ENCODE measurements around the gene CABP2. TPM values are rescaled to one million over a fixed set of nuclear protein-coding genes. Genes with fewer than 3 reads are reported as not detected.
A peak's percentile ranks its signal among the peaks of the same experiment; 100 is the strongest.

CABP2 gene
- total RNA-seq, 2 donors from 2014 or later: not detected

DNA sequence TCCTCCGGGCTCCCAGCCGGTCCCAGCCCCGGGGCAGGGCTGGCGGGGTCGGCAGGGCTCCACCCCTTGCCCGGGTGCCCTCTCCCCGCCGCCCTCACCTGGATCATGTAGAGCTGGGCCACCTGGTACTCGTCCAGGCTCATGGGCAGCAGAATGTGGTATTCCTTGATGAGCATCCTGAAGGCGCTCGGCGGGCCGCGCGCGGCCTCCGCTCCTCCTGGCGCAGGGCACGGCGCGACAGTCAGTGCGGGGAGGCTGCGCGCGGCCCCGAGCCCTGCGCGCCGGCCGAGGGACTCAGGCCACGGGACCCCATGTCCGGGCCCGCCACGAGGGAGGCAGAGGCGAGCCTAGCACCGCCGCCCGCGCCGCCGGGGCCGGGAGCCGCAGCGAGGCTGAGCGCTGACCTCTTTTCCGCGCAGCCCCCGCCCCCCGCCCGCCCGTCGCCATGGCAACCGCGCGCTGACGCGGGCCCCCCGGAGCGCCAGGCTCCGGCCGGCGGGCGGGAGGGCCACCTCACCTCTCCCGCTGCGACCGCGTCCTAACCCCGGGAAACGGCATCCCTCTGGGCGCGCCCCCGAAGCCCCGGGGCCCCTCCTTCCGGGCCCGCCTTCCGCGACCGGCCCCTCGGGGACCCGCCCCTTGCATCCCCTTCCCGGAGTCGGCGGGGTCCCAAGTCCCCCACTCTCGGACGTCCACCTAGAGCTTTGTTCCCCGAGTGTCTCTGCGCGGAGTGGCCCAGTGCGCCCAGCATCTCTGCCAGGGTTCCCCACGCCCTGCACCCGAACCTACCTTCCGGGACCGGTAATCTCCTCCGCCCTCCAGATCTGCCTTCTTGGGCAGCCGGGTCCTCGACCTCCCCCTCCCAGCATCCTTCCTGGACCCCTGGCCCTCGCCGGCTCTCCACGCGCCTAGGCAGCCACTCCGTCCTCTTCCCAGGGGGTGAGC lies 19.0 kb downstream of the CABP2 start:
- no peak for ATAC-seq
- peaks cover 50% of the 10 kb centered on the region for H3K4me1 ChIP-seq
- H3K27me3 ChIP-seq: no peaks in the 10 kb centered on the region
- H3K9me3 ChIP-seq: no peaks in the 10 kb centered on the region
- WGBS, 2 donors: 0 to 5% methylated on average over 8 to 69 of the region's 101 CpGs
- peak overlapping the region; percentile 97 to 99 (median 98) for H3K27ac ChIP-seq
- peaks cover 0 to 3% of the 10 kb centered on the region in 2 donors for H3K36me3 ChIP-seq (replicated peaks in 1 of 2; ENCODE audit: insufficient read depth in 1 of 2, low read depth in 2 of 2)
- intact Hi-C loops (cut with DNase I): no loop called here
- peak overlapping the region; percentile 28 to 34 for H3K4me3 ChIP-seq
- TF ChIP-seq POLR2A (IDR thresholded peaks at IDR 0.05): peak in 1 of 3 donors; percentile 36
- TF ChIP-seq, protein P1, sequence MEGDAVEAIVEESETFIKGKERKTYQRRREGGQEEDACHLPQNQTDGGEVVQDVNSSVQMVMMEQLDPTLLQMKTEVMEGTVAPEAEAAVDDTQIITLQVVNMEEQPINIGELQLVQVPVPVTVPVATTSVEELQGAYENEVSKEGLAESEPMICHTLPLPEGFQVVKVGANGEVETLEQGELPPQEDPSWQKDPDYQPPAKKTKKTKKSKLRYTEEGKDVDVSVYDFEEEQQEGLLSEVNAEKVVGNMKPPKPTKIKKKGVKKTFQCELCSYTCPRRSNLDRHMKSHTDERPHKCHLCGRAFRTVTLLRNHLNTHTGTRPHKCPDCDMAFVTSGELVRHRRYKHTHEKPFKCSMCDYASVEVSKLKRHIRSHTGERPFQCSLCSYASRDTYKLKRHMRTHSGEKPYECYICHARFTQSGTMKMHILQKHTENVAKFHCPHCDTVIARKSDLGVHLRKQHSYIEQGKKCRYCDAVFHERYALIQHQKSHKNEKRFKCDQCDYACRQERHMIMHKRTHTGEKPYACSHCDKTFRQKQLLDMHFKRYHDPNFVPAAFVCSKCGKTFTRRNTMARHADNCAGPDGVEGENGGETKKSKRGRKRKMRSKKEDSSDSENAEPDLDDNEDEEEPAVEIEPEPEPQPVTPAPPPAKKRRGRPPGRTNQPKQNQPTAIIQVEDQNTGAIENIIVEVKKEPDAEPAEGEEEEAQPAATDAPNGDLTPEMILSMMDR (IDR thresholded peaks at IDR 0.05): no peak
- peak; percentile 34 to 50 (median 44) for DNase-seq

DNA sequence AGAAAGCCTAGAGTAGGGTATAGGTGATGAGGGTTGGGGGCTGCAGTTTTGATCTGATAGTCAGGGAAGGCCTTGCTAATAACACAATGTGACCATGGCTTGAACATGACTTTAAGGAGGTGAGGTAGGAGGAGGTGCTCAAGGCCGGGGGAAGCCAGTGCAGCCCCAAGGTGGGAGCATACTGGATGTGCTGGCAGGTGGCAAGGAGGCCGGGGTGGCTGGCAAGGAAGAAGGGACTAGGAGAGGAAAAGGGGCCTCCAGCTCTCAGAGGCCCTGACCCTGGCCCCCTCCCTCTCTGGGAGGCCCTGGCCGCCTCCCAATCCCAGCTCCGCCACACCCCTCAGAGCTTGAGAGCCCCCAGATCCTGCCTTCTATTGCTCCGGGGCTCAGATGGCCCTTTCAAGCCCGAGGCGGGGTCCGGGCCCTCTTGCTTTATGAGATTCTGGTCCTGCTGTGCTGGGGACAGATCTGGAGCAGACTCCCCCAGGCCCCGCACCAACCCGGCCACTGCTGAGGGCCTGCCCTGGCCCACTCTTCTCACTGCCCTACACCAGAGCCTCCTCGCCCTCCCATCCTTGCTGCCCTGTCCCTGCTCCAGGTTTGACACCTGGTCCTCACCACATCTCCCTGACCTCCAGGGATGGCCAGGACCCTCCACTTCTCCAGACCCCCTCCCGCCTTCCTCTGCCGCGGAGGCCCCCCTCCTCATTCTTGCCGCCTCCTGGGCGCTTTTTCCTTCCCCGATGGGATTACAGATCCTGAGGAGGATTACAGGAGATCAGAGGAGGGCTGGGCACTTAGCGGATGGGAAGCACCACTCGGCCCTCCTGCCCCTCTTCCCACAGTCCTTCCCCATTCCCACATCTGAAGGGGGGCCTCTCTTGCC lies 19.9 kb downstream of the CABP2 start:
- intact Hi-C loops (cut with DNase I): no loop called here
- no peak for ATAC-seq

DNA sequence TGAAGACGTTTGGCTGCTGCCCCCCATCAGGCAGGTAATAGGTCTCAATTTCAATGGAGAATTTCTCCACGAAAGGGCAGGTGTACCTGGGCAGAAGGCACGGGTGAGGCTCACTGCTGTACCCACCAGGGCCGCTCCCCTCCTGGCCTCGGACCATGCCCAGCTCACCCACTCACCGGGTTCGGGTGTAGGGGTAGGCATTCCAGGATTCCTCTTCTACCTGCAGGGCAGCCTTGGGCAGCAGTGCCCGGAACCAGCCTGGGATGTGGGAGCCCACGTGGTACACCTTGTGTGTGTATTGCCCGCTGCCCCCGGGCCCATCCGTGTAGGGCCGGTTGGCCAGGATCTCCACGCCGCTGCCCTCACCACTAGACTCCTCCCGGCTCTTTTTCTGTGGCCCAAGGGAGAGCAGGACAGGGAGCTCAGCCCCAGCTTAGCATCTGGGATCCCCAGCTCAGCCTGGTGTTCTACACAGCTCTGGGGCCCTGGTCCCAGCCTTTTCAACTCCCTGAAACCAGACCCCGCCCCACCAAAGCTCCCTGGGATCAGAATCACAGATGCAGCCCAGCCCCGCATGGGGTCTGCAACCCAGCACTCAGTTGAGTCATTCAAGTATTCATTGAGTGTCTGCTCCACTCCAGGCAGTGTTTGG lies 20.8 kb downstream of the CABP2 start:
- no peaks in the 10 kb centered on the region for H3K27me3 ChIP-seq
- H3K4me3 ChIP-seq: no peak overlapping the region
- H3K4me1 ChIP-seq: peaks cover 42% of the 10 kb centered on the region
- no peak for DNase-seq
- no peak overlapping the region for H3K27ac ChIP-seq
- ATAC-seq: no peak
- intact Hi-C loops (cut with DNase I): no loop called here
- no peaks in the 10 kb centered on the region for H3K9me3 ChIP-seq
- TF ChIP-seq, protein P1 (IDR thresholded peaks at IDR 0.05): no peak
- TF ChIP-seq POLR2A (IDR thresholded peaks at IDR 0.05): no peak
- 92 to 96% methylated on average over 7 to 18 of the region's 18 CpGs for WGBS, 2 donors
- H3K36me3 ChIP-seq (replicated peaks in 1 of 2; ENCODE audit: insufficient read depth in 1 of 2, low read depth in 2 of 2): peaks cover 0 to 7% of the 10 kb centered on the region in 2 donors

More for the DNA sequence above, 19.9 kb downstream of the CABP2 start:
- Histone ChIP-seq H3K27ac (peak overlapping the region in 1 of 4 donors; percentile 99), H3K4me3 (no peak overlapping the region), H3K36me3 (replicated peaks in 1 of 2; ENCODE audit: insufficient read depth in 1 of 2, low read depth in 2 of 2) (peaks cover 0 to 3% of the 10 kb centered on the region in 2 donors), H3K27me3 (no peaks in the 10 kb centered on the region), H3K9me3 (no peaks in the 10 kb centered on the region), H3K4me1 (peaks cover 44% of the 10 kb centered on the region)
- 83 to 84% methylated on average over 19 of the region's 19 CpGs for WGBS, 2 donors
- TF ChIP-seq POLR2A (IDR thresholded peaks at IDR 0.05): no peak
- no peak for DNase-seq

DNA sequence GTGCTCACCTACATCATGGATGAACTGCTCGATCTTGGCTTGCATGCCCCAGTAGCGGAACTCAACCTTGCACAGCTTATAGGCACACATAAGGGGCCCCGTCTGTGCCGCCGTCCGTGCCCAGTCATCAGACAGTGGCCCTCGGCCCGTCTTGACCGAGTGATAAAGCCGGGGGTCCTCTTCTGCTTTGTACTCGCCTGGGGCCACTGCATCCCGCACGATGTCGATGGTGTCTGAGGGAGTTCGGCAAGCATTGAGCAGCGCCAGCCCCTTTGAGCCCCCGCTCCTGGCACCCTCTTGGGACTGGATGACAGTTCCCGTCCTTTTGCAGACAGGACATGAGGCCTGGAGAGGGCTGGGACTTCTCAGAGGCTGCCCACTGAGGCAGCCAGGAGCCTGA lies 21.4 kb downstream of the CABP2 start:
- H3K27ac ChIP-seq: no peak overlapping the region
- 87 to 92% methylated on average over 15 to 18 of the region's 18 CpGs for WGBS, 2 donors
- DNase-seq (no peak), ATAC-seq (no peak)
- no peak overlapping the region for H3K4me3 ChIP-seq
- no peaks in the 10 kb centered on the region for H3K27me3 ChIP-seq
- TF ChIP-seq, protein P1 (IDR thresholded peaks at IDR 0.05): no peak
- no peak for TF ChIP-seq POLR2A (IDR thresholded peaks at IDR 0.05)
- H3K9me3 ChIP-seq: no peaks in the 10 kb centered on the region
- peaks cover 0 to 7% of the 10 kb centered on the region in 2 donors for H3K36me3 ChIP-seq (replicated peaks in 1 of 2; ENCODE audit: insufficient read depth in 1 of 2, low read depth in 2 of 2)
- intact Hi-C loops (cut with DNase I): no loop called here
- H3K4me1 ChIP-seq: peaks cover 36% of the 10 kb centered on the region
